Large intestine (tissue), 3 donors: ENCODE data around the gene SLC28A1. TPM values are rescaled to one million over a fixed set of nuclear protein-coding genes. Genes with fewer than 3 reads are reported as not detected.
"Not testable (repeated sequence)": the region's sequence is repeated elsewhere in the genome, so short reads cannot be mapped to it uniquely, and the experiment has no call there.

Source experiments
- DNase-seq, 2 donors: peaks; one replicate each; pipeline versions ENCODE4 v3.0.0 to v3.0.0-alpha.2; 2013
- H3K27ac ChIP-seq: one replicate; pipeline ENCODE4 v1.5.1; 2013; ENCODE audit warnings: low read length
- H3K27me3 ChIP-seq: 2 replicates; pipeline ENCODE4 v1.6.1; 2013; ENCODE audit warnings: low read length; ENCODE audit not compliant: control insufficient read depth, insufficient read depth
- H3K36me3 ChIP-seq: 2 replicates; pipeline ENCODE4 v1.6.1; 2013; ENCODE audit warnings: low read length; ENCODE audit not compliant: control insufficient read depth, insufficient read depth
- H3K4me1 ChIP-seq: one replicate; pipeline ENCODE4 v1.6.1; 2013; ENCODE audit warnings: low read length; ENCODE audit not compliant: control insufficient read depth, insufficient read depth
- H3K4me3 ChIP-seq: one replicate; pipeline ENCODE4 v1.5.1; 2013; ENCODE audit warnings: low read length
- H3K9me3 ChIP-seq: one replicate; pipeline ENCODE4 v1.6.1; 2013; ENCODE audit warnings: mild to moderate bottlenecking, low read depth, low read length, moderate library complexity; ENCODE audit not compliant: control insufficient read depth
- WGBS: methylation state at CpG from one replicate; pipeline ENCODE4 v1.1.5; 2013; ENCODE audit warnings: low lambda C conversion rate; ENCODE audit not compliant: insufficient coverage; 5-methylcytosine and 5-hydroxymethylcytosine counted together
- polyA plus RNA-seq: library from polyadenylated mRNA; unstranded; fragments of 120-200 nt; gene quantifications from one replicate; pipeline ENCODE4 v1.2.1, GENCODE V29; 2013

SLC28A1 gene
- polyA plus RNA-seq, 1 donor, result 33.1 TPM

DNA sequence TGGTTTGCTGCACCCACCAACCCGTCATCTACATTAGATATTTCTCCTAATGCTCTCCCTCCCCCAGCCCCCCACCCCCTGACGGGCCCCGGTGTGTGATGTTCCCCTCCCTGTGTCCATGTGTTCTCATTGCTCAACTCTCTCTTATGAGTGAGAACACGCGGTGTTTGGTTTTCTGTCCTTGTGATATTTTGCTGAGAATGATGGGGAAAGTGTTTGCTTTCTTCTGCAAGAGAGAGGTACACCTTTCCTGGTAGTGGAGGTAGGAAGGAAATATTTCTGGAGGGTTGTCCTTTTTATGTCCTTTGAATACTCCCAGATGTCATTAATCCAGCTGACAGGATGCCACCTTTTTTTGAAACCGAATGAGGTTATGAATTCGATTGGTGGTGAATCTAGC, 10.5 kb upstream of the SLC28A1 start:
- no peak overlapping the region for H3K4me3 ChIP-seq
- peaks cover 2% of the 10 kb centered on the region for H3K36me3 ChIP-seq
- no CpG with 5 or more reads among the region's 7 CpGs for WGBS
- no peaks in the 10 kb centered on the region for H3K4me1 ChIP-seq
- no peak overlapping the region for H3K27ac ChIP-seq
- H3K9me3 ChIP-seq, result no peaks in the 10 kb centered on the region
- H3K27me3 ChIP-seq, result no peaks in the 10 kb centered on the region
- no peak for DNase-seq

DNA sequence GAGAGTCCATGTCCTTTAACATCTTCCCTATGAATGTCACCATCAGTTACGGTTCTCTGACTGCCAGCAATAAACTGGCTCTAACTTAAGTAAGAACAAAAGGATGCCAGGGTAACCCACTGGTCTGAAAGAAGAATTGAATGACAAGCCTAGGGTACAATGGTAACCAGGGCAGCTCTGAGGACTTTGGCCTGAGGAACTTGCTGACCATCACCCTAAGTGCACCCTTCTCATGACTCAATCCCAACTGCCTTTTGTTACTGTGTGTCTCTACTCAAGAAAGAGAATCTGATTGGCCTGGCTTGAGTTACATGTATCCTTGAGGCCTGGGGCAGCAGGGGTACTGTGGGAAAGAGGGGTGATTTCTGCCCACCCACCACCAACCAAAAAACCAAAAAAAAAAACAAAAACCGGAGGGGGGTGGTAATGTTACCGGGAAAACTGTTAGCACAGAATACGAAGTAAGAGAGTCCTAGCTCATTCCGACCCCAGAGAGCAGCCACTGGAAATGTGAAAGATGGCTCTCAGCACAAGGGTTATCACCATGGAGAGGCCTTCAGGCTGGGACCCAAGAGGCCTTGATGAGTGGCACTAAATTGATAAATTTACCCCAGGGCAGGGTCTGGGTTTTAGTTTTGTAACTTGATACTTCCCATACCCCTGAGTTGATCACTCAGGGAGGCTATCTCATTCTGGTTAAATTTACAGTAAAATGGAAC, 9.3 kb upstream of the SLC28A1 start:
- WGBS, result no CpG with 5 or more reads among the region's 5 CpGs

DNA sequence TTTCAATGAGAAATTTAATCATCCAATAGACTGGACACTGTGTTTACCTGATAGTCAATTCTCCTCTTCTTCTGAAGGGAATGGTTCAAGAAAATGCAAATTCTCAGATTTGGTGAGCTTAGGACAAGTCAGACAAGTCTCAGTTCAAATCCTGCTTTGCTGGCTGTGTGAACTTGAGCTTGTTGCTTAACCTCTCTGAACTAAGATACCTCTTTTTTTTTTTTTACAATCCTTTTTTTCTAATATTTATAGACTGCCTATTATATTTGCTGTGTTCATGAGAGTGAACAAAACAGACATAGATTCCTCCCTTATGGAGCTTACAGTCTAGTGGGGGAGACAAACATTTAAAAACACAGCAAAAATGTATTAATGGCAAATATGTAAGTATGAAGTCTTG, 8.2 kb upstream of the SLC28A1 start:
- no peaks in the 10 kb centered on the region for H3K27me3 ChIP-seq
- no peak for DNase-seq
- no peak overlapping the region for H3K27ac ChIP-seq
- no peaks in the 10 kb centered on the region for H3K36me3 ChIP-seq
- no peaks in the 10 kb centered on the region for H3K9me3 ChIP-seq
- no peaks in the 10 kb centered on the region for H3K4me1 ChIP-seq
- no peak overlapping the region for H3K4me3 ChIP-seq

More for the DNA sequence above, 9.3 kb upstream of the SLC28A1 start:
- no peaks in the 10 kb centered on the region for H3K36me3 ChIP-seq
- H3K9me3 ChIP-seq, result no peaks in the 10 kb centered on the region
- H3K4me1 ChIP-seq, result no peaks in the 10 kb centered on the region
- H3K27me3 ChIP-seq, result no peaks in the 10 kb centered on the region
- no peak overlapping the region for H3K4me3 ChIP-seq
- H3K27ac ChIP-seq, result no peak overlapping the region
- DNase-seq, result peak in 1 of 2 donors; percentile 17

DNA sequence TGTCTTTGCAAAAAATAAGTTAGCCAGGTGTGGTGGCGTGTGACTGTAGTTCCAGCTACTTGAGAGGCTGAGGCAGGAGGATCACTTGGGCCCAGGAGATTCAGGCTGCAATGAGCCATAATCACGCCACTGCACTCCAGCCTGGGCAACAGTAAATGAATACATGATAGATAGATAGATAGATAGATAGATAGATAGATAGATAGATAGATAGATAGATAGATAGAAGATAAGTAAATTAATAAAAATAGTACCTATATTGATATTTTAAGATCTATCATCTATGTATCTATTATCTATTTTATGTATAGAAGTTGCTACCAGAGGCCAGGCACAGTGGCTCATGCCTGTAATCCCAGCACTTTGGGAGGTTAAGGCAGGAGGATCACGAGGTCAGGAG, 6.8 kb upstream of the SLC28A1 start:
- not testable (repeated sequence) for DNase-seq, H3K27me3 ChIP-seq, H3K27ac ChIP-seq, H3K36me3 ChIP-seq, H3K4me1 ChIP-seq, H3K9me3 ChIP-seq, H3K4me3 ChIP-seq
- no CpG with 5 or more reads among the region's 3 CpGs for WGBS

DNA sequence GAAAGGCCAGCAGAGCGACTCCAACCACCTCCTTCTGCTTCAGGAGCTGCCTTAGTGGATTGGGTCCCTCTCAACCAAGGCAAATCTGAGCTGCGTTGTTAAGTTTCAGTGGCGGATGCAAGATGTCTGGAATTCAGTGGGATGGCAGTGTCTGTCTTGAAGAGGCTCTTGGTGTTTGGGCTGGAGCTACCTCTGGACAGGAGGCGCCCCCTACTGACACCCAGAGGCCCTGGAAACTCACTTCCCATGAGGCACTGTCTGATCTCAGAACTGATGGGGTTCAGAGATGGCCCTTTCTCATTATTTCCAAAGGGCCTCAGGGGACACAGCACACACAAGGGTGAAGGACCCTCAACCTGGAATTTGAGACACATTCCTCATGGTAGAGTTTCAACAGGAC, 6.0 kb upstream of the SLC28A1 start:
- no CpG with 5 or more reads among the region's 4 CpGs for WGBS
- Histone ChIP-seq H3K36me3 (no peaks in the 10 kb centered on the region), H3K4me1 (no peaks in the 10 kb centered on the region), H3K4me3 (no peak overlapping the region), H3K27ac (no peak overlapping the region), H3K27me3 (no peaks in the 10 kb centered on the region), H3K9me3 (no peaks in the 10 kb centered on the region)
- peak; percentile 30 to 52 for DNase-seq

DNA sequence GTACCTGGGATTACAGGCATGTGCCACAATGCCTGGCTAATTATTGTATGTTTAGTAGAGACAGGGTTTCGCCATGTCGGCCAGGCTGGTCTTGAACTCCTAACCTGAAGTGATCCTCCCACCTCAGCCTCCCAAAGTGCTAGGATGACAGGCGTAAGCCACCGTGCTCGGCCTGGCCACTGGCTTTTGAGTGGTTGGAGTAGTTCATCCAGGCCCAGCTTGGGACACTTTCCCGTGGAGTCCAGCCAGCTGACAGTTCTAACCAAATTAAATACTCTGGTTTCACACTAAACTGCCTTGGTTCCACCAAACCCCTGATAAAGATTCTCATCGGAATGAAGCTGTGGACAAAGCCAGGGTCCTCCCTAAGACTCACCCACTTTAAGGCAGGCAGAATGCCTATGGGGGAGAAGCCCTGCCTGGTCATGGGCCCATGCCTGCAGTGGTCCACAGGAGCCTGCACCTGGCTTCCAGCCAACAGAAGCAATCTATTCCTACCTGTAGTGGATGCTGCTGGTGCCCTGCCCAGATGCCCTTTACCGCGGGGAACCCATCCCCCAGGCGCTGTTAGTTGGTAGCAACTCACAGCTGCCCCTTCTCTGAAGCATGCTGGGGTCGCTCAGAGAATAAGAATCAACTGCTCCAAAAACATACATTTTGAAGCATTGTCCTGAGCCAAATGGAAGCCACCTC, 5.2 kb upstream of the SLC28A1 start:
- H3K4me3 ChIP-seq, result no peak overlapping the region
- no CpG with 5 or more reads among the region's 11 CpGs for WGBS
- H3K4me1 ChIP-seq, result peaks cover 5% of the 10 kb centered on the region
- no peak overlapping the region for H3K27ac ChIP-seq
- H3K9me3 ChIP-seq, result no peaks in the 10 kb centered on the region
- DNase-seq, result no peak
- no peaks in the 10 kb centered on the region for H3K36me3 ChIP-seq
- no peaks in the 10 kb centered on the region for H3K27me3 ChIP-seq

DNA sequence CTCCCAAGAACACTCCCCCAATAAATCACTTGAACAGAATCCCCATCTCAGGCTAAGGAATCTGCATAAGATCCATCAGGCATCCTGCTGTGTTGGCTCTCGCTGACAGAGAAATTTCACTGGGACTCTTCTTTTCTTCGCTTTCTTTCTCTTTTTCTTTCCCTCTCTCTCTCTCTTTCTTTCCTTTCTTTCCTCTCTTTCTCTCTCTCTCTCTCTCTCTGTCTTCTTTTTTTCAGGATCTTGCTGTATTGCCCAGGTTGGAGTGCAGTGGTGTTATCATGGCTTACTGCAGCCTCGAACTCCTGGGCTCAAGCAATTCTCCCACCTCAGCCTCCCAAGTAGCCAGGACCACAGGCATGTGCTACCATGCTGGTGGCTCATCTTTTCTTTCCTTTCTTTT, 4.5 kb upstream of the SLC28A1 start:
- H3K27me3 ChIP-seq, result no peaks in the 10 kb centered on the region
- H3K4me1 ChIP-seq, result peaks cover 11% of the 10 kb centered on the region
- no peaks in the 10 kb centered on the region for H3K36me3 ChIP-seq
- no peak for DNase-seq
- no peaks in the 10 kb centered on the region for H3K9me3 ChIP-seq
- no peak overlapping the region for H3K4me3 ChIP-seq
- no peak overlapping the region for H3K27ac ChIP-seq
- WGBS, result 84% methylated on average over 2 of the region's 3 CpGs

DNA sequence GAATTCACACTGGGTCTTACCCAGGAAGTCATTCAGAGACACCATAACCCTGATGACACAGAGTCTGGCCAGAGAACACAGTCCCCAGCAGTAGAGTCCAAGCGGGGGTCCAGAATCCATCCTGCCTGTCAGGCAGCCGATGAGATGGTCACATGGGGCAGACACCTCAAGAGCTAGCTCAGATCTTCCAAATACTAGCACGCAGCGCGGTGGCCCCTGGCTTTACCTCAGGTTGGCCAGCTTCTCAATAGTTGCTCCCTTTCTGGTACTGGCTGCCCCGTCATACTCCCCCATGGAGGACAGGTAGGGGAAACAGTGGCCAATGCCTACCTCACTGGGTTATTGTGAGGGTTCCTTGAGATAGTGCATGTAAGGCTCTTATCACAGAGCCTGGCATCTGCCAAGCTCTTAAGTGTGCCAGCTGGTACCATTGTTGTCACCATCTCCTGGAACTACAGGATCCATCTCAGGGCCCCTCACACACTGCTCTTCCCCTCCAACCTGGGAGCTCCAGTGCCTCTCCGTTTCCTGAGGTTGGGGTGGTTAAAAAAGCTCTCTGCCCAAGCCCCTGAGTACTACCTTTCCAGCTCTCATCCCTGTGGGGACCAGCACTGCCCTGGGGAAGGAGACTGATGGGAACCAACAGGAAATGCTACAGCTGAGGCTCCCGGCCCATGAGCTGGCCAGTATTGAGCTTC, 3.5 kb upstream of the SLC28A1 start:
- H3K4me1 ChIP-seq, result peaks cover 11% of the 10 kb centered on the region
- WGBS, result no CpG with 5 or more reads among the region's 8 CpGs
- no peak overlapping the region for H3K4me3 ChIP-seq
- no peaks in the 10 kb centered on the region for H3K9me3 ChIP-seq
- no peaks in the 10 kb centered on the region for H3K36me3 ChIP-seq
- H3K27ac ChIP-seq, result no peak overlapping the region
- no peaks in the 10 kb centered on the region for H3K27me3 ChIP-seq
- no peak for DNase-seq

DNA sequence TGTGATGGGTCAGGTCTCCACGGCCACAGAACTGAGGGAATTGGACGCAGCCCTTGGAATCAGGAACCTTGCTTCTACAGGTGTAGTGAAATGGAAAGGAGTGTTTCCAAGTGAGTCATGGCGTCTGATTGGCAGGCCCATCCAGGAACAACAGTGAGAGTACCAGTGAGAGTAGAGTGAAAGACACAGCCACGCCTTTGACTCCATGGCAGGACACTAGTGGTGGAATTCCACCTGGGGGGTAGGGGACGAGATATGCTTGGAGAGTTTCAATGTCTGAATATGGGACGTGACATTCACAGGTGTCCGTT, 3.0 kb upstream of the SLC28A1 start:
- no peak overlapping the region for H3K27ac ChIP-seq
- WGBS, result 92% methylated on average over 2 of the region's 7 CpGs
- DNase-seq, result no peak
- peaks cover 14% of the 10 kb centered on the region for H3K4me1 ChIP-seq
- H3K27me3 ChIP-seq, result no peaks in the 10 kb centered on the region
- H3K4me3 ChIP-seq, result no peak overlapping the region
- H3K9me3 ChIP-seq, result no peaks in the 10 kb centered on the region
- no peaks in the 10 kb centered on the region for H3K36me3 ChIP-seq

DNA sequence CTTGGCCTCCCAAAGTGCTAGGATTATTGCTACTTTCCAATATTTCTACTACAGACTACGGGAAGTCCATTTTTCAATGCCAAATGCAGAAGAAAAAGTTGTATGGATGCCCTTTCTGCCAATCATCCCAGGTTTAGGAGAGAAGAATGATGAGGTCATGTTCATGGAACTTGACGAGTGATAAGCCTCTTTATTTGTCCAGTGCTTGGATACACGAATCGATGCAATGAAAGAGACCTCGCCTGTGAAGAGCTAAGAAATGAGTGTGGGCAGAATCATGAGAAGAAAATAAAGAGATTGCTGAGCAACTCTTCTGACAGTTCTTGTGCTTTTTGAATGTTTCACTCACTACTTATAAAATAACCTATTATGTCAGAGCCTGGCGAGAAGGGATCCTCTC, 996 bp upstream of the SLC28A1 start:
- no peaks in the 10 kb centered on the region for H3K27me3 ChIP-seq
- peaks cover 25% of the 10 kb centered on the region for H3K4me1 ChIP-seq
- peak in 1 of 2 donors; percentile 22 for DNase-seq
- H3K36me3 ChIP-seq, result no peaks in the 10 kb centered on the region
- H3K27ac ChIP-seq, result peak overlapping the region; percentile 83
- H3K9me3 ChIP-seq, result no peaks in the 10 kb centered on the region
- H3K4me3 ChIP-seq, result no peak overlapping the region
- no CpG with 5 or more reads among the region's 6 CpGs for WGBS
